ENCODE data around the gene RTEL1.

Gene RTEL1

GRCh38 chr20:63688228-63689045, 30.3 kb downstream of the RTEL1 start:
- DNase-seq (ENCODE audit: low read depth), result no peak

DNA sequence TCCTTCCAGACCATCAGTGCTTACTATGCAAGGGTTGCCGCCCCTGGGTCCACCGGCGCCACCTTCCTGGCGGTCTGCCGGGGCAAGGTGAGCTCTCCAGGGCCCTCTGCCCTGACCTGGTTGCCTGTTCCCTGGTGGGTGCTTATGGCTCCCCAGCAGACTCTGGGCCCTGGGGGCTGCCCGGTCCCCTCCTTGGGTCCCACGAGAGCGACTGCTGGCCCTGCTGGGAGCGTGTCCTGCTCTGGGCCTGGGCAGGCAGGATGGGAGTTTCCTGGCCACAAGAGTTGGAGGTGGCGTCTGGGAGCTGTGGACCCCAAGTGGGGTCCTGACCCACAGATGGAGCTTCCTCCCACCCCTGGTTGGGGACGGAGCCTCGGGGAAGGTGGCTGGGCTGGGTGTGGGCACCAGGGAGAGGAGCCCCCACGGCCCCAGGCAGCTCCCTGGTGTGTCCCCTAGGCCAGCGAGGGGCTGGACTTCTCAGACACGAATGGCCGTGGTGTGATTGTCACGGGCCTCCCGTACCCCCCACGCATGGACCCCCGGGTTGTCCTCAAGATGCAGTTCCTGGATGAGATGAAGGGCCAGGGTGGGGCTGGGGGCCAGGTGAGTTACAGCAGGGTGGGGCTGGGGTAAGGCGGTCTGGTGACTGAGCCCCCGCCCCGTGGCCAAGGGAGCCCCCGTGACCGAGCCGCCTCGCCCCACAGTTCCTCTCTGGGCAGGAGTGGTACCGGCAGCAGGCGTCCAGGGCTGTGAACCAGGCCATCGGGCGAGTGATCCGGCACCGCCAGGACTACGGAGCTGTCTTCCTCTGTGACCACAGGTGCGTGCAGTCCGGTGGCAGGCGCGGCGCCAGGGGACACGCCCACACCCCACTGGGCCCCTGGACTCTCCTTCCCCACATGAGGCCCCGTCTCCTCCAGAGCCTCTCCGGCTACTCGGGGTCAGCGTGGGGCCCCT, 31.2 kb downstream of the RTEL1 start:
- DNase-seq (ENCODE audit: low read depth), result no peak

- DNase-seq (ENCODE audit: low read depth), result no peak
These were observed 32.1 kb downstream of the RTEL1 start for GRCh38 chr20:63690003-63690897.

DNA sequence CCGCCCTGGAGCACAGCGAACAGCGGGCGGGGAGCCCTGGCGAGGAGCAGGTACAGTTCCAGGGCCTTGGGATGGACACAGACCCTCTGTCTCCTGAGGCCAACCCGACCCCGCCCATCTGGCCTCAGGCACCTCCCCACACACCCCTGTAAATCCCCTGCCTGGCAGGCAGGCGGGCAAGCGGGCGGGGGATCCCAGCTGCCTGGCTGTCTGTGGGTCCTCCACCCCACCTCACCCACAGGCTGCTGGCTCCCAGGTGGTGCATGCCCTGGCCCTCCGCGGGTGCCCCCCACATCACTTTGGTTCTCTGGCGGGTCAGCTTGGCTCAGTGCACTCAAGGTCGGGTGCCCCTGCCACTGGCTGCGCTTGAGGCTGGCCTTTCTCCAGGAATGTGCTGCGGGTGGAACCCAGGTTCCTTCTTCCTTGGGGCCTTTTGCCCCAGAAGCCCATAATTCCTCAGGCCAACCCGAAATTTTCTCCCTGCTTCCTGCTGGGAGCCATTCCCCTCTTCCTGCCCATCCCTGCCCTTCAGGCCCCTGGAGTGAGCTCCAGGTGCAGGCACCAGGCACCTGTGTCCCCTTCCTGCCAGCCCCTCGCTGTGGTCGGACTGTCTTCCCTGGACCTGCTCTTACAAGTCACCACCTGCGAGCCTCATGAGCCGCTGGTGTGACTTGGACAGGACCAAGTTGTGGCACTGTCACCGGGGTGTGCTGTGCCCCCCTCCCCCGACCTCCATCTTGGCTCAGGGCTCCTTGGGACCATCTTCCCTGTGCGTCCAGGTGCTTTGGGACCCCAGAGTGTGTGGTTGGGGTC, 33.0 kb downstream of the RTEL1 start:
- DNase-seq (ENCODE audit: low read depth), result no peak

GRCh38 chr20:63691711-63692435, 33.8 kb downstream of the RTEL1 start:
- DNase-seq (ENCODE audit: low read depth), result no peak

GRCh38 chr20:63692436-63693082, 34.4 kb downstream of the RTEL1 start:
- no peak for DNase-seq (ENCODE audit: low read depth)

- no peak for DNase-seq (ENCODE audit: low read depth)
These were observed 35.1 kb downstream of the RTEL1 start for GRCh38 chr20:63693083-63693732.

DNA sequence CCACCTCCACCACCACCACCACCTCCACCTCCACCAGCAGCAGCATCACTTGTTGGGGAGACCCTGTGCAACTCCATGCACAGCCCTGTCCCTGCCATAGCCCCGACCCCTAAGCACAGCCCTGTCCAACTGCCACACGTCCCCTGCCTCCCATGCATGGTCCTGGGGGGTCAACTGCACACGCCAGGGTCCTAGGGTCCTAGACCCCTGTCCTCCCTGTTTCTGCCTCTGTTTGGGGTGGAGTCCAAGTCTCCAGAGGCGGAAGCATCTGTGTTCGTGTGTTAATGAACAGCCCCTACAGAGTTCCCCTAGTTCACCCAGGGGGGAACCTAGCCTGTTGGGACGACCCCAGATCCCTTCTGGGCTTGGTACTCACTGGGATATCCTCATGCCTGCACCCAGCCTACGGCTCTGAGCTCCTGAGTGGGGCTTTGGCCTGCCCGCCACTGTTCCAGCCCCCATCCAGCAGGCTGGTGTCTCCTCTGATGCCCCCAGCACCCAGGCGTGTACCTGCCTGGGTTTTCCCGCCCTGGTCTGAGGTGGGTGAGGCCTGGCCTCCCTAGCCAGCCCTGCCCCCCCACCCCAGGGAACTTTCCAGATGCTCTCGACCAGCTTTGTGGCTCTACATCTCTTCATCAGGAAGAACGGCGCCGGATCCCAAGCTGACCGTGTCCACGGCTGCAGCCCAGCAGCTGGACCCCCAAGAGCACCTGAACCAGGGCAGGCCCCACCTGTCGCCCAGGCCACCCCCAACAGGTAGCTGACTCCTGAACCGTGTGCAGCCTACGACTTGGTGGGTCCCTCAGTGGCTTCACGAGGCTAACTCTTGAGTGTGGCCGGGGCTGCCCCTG, 35.8 kb downstream of the RTEL1 start:
- no peak for DNase-seq (ENCODE audit: low read depth)

DNA sequence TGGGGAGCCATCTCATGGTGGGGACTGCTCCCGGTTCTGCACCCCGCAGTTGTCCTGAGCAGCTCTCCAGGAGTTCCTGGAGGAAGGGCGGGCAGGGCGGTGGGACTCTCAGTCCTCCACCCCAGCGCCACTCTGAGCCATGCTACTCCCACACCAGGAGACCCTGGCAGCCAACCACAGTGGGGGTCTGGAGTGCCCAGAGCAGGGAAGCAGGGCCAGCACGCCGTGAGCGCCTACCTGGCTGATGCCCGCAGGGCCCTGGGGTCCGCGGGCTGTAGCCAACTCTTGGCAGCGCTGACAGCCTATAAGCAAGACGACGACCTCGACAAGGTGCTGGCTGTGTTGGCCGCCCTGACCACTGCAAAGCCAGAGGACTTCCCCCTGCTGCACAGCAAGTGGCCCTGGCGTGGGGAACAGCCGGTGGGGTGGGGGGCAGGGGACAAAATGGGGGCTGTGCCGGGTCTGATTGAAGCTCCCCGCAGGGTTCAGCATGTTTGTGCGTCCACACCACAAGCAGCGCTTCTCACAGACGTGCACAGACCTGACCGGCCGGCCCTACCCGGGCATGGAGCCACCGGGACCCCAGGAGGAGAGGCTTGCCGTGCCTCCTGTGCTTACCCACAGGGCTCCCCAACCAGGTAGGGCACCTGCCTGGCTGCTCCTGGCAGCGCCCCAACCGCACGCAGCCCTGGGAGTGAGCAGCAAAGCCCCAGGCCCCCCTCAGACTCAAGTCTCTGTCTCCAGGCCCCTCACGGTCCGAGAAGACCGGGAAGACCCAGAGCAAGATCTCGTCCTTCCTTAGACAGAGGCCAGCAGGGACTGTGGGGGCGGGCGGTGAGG, 36.7 kb downstream of the RTEL1 start:
- DNase-seq (ENCODE audit: low read depth), result no peak

DNA sequence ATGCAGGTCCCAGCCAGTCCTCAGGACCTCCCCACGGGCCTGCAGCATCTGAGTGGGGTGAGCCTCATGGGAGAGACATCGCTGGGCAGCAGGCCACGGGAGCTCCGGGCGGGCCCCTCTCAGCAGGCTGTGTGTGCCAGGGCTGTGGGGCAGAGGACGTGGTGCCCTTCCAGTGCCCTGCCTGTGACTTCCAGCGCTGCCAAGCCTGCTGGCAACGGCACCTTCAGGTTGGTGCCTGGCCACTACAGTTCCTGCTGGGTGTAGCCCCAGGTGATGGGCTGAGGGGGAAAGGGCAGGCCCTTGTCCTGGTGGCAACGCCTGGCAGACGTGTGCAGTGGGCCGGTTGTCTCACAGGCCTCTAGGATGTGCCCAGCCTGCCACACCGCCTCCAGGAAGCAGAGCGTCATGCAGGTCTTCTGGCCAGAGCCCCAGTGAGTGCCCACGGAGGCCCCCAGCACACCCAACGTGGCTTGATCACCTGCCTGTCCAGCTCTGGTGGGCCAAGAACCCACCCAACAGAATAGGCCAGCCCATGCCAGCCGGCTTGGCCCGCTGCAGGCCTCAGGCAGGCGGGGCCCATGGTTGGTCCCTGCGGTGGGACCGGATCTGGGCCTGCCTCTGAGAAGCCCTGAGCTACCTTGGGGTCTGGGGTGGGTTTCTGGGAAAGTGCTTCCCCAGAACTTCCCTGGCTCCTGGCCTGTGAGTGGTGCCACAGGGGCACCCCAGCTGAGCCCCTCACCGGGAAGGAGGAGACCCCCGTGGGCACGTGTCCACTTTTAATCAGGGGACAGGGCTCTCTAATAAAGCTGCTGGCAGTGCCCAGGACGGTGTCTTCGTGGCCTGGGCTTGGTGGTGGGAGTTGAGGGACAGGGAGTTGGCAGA, 37.6 kb downstream of the RTEL1 start:
- DNase-seq (ENCODE audit: low read depth), result no peak

DNA sequence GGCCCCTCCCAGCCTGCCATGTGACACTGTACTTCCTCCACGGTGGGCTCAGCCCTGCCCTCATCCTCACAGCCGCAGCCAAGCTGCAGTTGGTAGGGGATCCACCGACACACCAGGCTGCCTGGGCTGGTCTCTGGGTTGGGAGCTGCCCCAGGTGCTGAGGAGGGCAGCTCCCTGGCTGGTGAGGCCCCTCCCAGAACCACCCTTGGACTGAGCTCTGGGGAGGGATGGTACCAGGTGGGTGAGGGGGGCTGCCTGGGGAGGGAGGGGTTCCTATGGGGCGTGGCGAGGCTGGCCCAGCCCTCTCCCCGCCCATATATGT, 38.2 kb downstream of the RTEL1 start:
- DNase-seq (ENCODE audit: low read depth), result no peak

DNA sequence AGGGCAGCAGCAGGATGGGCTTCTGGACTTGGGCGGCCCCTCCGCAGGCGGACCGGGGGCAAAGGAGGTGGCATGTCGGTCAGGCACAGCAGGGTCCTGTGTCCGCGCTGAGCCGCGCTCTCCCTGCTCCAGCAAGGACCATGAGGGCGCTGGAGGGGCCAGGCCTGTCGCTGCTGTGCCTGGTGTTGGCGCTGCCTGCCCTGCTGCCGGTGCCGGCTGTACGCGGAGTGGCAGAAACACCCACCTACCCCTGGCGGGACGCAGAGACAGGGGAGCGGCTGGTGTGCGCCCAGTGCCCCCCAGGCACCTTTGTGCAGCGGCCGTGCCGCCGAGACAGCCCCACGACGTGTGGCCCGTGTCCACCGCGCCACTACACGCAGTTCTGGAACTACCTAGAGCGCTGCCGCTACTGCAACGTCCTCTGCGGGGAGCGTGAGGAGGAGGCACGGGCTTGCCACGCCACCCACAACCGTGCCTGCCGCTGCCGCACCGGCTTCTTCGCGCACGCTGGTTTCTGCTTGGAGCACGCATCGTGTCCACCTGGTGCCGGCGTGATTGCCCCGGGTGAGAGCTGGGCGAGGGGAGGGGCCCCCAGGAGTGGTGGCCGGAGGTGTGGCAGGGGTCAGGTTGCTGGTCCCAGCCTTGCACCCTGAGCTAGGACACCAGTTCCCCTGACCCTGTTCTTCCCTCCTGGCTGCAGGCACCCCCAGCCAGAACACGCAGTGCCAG, 38.7 kb downstream of the RTEL1 start, which contains the start of gene TNFRSF6B:
Gene TNFRSF6B, plus strand, starts transcription at position 25 of the 729 bp plus-strand sequence. Its CDS starts 116 bp downstream, at position 141.
- DNase-seq (ENCODE audit: low read depth), result no peak

DNA sequence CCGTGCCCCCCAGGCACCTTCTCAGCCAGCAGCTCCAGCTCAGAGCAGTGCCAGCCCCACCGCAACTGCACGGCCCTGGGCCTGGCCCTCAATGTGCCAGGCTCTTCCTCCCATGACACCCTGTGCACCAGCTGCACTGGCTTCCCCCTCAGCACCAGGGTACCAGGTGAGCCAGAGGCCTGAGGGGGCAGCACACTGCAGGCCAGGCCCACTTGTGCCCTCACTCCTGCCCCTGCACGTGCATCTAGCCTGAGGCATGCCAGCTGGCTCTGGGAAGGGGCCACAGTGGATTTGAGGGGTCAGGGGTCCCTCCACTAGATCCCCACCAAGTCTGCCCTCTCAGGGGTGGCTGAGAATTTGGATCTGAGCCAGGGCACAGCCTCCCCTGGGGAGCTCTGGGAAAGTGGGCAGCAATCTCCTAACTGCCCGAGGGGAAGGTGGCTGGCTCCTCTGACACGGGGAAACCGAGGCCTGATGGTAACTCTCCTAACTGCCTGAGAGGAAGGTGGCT, 39.3 kb downstream of the RTEL1 start:
- no peak for DNase-seq (ENCODE audit: low read depth)

DNA sequence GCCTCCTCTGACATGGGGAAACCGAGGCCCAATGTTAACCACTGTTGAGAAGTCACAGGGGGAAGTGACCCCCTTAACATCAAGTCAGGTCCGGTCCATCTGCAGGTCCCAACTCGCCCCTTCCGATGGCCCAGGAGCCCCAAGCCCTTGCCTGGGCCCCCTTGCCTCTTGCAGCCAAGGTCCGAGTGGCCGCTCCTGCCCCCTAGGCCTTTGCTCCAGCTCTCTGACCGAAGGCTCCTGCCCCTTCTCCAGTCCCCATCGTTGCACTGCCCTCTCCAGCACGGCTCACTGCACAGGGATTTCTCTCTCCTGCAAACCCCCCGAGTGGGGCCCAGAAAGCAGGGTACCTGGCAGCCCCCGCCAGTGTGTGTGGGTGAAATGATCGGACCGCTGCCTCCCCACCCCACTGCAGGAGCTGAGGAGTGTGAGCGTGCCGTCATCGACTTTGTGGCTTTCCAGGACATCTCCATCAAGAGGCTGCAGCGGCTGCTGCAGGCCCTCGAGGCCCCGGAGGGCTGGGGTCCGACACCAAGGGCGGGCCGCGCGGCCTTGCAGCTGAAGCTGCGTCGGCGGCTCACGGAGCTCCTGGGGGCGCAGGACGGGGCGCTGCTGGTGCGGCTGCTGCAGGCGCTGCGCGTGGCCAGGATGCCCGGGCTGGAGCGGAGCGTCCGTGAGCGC, 39.9 kb downstream of the RTEL1 start:
- DNase-seq (ENCODE audit: low read depth), result no peak

All from stimulated activated CD8-positive, alpha-beta memory T cell treated with anti-CD3 and anti-CD28 coated beads, Interleukin-12 subunit alpha, Interleukin-12 subunit beta, amount 100 ng/mL, for 4 hours (primary cell).